ENCODE data around the gene ATXN1. TPM values are rescaled to one million over a fixed set of nuclear protein-coding genes. Genes with fewer than 3 reads are reported as not detected.

Gene ATXN1
- 15.5 TPM for total RNA-seq (ENCODE audit: unreplicated experiment)
- long read RNA-seq, result 0 reads

DNA sequence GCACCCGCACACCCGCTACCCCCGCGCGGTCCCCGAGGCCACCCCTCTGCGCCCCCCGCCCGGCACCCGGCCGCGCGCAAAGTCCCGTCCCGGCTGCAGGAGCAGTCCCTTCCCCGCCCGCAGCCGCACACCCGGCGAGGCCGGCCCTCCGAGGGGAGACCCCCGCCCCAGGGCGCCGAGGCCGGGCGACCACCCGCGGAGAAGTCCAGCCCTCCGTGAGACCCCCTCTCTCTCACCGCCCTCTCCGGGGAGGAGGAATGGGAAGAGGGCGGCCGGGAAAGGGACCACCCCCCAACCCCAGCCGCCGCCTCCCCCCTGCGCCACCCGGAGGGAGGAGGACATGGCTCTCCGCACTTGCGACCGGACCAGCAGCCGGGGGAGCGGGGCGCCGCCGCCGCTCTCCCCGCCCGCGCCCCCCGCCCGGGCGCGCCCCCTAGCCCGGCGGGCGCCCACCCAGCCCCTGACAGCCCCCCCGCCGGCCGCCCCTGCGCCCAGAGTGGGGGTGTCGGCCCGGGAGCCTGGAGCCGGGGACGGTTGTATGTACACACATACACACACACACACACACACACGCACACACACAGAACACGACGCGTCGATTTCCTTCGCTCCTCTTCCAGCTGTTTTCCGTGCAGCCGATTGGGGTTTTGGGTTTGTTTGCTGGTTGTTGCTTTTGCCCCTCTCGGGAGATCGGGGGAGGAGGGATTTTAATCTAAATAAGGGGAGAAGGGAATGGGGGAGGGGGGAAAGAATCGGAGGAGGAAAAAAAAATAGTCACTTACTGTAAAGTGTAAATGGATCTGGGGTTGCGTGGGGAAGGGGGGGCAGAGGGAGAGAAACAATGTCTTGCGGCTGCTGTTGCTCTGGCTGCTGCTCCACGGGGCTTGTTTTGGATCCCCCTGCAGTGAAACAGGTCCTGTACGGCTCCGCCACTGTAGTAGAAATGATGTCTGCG lies at the start of gene ATXN1:
Gene ATXN1 (minus strand): TSS at position 945 of the 955 bp plus-strand sequence.
- Mint-ChIP-seq H3K9me3 (ENCODE audit: unreplicated experiment) (peaks cover 13% of the 10 kb centered on the region), H3K27ac (ENCODE audit: unreplicated experiment) (peak within 1 kb of the TSS; percentile 88), H3K4me1 (ENCODE audit: low read depth, unreplicated experiment) (peaks cover 24% of the 10 kb centered on the region), H3K36me3 (ENCODE audit: unreplicated experiment) (no peaks in the 10 kb centered on the region), H3K4me3 (ENCODE audit: unreplicated experiment) (peak within 1 kb of the TSS; percentile 97), H3K27me3 (ENCODE audit: unreplicated experiment) (peaks cover 14% of the 10 kb centered on the region)
- DNase-seq, result peak; percentile 63
- TF ChIP-seq CTCF (IDR thresholded peaks at IDR 0.05; ENCODE audit: partially characterized antibody, unreplicated experiment), result no peak

GRCh38 chr6:16810411-16810810 lies 49.2 kb upstream of the ATXN1 start:
- no peak overlapping the region for H3K4me3 Mint-ChIP-seq (ENCODE audit: unreplicated experiment)
- no peaks in the 10 kb centered on the region for H3K27me3 Mint-ChIP-seq (ENCODE audit: unreplicated experiment)
- DNase-seq, result no peak
- H3K27ac Mint-ChIP-seq (ENCODE audit: unreplicated experiment), result no peak overlapping the region
- H3K36me3 Mint-ChIP-seq (ENCODE audit: unreplicated experiment), result peaks cover 35% of the 10 kb centered on the region
- no peak for TF ChIP-seq CTCF (IDR thresholded peaks at IDR 0.05; ENCODE audit: partially characterized antibody, unreplicated experiment)
- peaks cover 15% of the 10 kb centered on the region for H3K9me3 Mint-ChIP-seq (ENCODE audit: unreplicated experiment)
- peaks cover 5% of the 10 kb centered on the region for H3K4me1 Mint-ChIP-seq (ENCODE audit: low read depth, unreplicated experiment)

DNA sequence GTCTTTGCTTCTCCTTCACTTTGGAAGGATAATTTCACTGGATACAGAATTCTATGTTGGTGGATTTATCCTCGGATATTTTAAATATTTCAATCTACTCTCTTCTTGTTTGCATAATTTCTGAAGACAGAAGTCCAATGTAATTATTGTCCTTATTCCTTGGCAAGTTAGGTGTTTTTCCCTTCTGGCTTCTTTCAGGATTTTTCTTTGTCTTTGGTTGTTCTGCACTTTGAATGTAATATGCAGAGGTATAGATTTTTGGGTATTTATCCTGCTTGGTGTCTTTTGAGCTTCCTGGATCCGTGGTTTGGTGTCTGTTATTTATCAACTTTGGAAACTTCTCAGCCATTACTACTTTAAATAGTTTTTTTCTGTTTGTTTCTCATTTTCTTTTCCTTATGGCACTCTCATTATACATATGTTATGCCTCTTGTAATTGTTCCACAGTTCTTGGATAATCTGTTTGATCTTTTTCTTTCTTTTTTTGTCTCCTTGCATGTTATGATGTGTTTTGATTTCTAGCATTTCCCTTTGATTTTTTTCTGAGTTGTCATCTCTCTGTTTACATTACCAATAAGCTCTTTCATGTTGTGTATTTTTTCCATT lies 48.6 kb upstream of the ATXN1 start:
- Mint-ChIP-seq H3K27me3 (ENCODE audit: unreplicated experiment) (no peaks in the 10 kb centered on the region), H3K27ac (ENCODE audit: unreplicated experiment) (no peak overlapping the region), H3K9me3 (ENCODE audit: unreplicated experiment) (peaks cover 15% of the 10 kb centered on the region), H3K4me1 (ENCODE audit: low read depth, unreplicated experiment) (peaks cover 10% of the 10 kb centered on the region), H3K36me3 (ENCODE audit: unreplicated experiment) (peaks cover 35% of the 10 kb centered on the region), H3K4me3 (ENCODE audit: unreplicated experiment) (no peak overlapping the region)
- no peak for DNase-seq
- no peak for TF ChIP-seq CTCF (IDR thresholded peaks at IDR 0.05; ENCODE audit: partially characterized antibody, unreplicated experiment)

DNA sequence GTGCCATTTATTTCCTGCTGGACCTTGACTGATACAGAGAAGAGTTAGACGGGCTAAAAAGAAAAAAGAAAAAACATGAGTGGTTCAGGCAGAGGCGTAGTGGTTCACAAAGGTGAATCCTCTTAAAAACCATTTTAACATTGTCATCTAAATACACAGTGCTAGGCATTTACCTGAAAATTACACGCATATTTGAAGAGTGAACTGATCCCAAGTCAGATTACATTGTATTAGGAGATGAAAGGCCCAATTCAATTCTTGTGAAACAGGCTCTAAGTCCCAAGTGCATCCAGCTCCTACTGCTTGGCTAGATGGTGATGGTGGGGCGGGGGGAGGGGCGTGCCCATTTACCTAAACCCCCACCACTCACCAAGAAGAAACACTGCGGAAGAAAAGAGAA lies 46.7 kb upstream of the ATXN1 start:
- Mint-ChIP-seq H3K4me1 (ENCODE audit: low read depth, unreplicated experiment) (peaks cover 22% of the 10 kb centered on the region), H3K9me3 (ENCODE audit: unreplicated experiment) (peaks cover 10% of the 10 kb centered on the region), H3K36me3 (ENCODE audit: unreplicated experiment) (peaks cover 29% of the 10 kb centered on the region), H3K4me3 (ENCODE audit: unreplicated experiment) (no peak overlapping the region), H3K27me3 (ENCODE audit: unreplicated experiment) (no peaks in the 10 kb centered on the region), H3K27ac (ENCODE audit: unreplicated experiment) (no peak overlapping the region)
- no peak for DNase-seq
- no peak for TF ChIP-seq CTCF (IDR thresholded peaks at IDR 0.05; ENCODE audit: partially characterized antibody, unreplicated experiment)

DNA sequence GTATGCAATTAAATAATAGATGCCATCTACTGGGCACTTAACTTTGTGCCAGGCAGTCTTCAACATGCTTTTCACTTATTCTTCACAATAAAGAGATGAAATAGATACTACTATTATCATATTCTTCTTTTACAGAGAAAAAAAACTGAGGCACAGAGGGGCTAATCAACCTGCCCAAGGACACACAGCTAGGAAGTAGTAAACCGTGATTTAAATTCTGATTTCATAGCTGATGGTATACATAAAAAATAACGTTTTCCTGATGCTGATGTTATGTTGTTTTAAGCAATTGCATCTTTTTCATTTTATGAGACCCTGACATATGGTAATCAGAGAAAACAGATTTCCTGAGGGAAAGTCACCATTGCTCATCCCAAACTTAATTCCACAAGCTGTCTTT lies 45.1 kb upstream of the ATXN1 start:
- TF ChIP-seq CTCF (IDR thresholded peaks at IDR 0.05; ENCODE audit: partially characterized antibody, unreplicated experiment), result no peak
- Mint-ChIP-seq H3K36me3 (ENCODE audit: unreplicated experiment) (peaks cover 21% of the 10 kb centered on the region), H3K27ac (ENCODE audit: unreplicated experiment) (no peak overlapping the region), H3K27me3 (ENCODE audit: unreplicated experiment) (no peaks in the 10 kb centered on the region), H3K4me3 (ENCODE audit: unreplicated experiment) (no peak overlapping the region), H3K4me1 (ENCODE audit: low read depth, unreplicated experiment) (peaks cover 23% of the 10 kb centered on the region), H3K9me3 (ENCODE audit: unreplicated experiment) (peaks cover 5% of the 10 kb centered on the region)
- no peak for DNase-seq
